HPDE6-E6E7 (cell line): Measurements from ENCODE around the gene DDIT3.

Experiments used
- DNase-seq: peaks from one replicate; pipeline ENCODE4 v3.0.0; 2011; ENCODE audit warnings: missing footprints; ENCODE audit errors: extremely low spot score

Gene DDIT3

GRCh38 chr12:57547288-57548012 lies 27.1 kb upstream of the DDIT3 start:
- no peak for DNase-seq

DNA sequence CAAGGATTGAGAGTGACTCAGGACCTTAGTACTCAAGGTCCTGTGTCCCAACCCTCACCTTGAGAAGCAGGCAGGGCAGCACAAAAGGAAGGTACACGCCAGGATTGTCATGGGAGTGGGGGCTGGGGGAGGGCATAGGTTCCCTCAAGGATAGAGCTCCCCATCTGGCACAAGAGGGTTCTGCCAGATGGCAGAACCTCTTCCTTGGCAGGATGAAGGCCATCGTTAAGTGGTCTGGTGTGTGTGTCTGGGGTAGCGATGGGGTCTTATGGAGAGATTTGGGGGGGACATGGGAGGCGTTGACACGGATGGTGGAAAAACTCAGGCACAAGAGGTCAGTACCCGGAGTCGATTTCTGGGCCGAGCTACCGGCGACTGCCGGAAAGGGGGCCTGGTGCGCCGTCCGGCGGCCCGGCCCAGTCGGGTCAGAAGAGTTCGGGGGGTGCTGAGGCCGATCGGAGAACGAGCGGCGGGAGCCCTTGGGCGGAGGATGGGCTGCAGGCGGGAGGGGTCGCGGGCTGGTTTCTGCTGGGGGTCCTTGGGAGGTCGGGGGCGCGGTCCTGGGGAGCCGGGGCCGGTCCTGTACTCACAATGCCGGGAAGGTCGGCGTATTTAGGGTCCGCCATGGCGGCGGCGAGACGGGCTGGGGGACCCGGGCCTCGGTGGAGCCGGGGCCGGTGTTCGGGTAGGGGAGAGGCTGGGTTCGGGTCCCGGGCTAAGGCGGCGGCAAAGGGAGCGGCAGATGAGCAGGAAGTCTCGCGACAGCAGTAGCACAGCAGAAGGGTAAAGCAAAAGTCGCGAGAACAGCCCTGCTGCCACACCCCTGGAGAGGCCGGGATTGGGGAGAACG lies 26.3 kb upstream of the DDIT3 start, which contains the start of gene DCTN2:
DCTN2 (minus strand) TSS at position 755 of the 850 bp plus-strand sequence; CDS start at position 626, 129 bp downstream.
- peak; percentile 99 for DNase-seq

- peak; percentile 62 for DNase-seq
Observed at GRCh38 chr12:57545809-57546437, 25.6 kb upstream of the DDIT3 start.

GRCh38 chr12:57543581-57543980 lies 23.3 kb upstream of the DDIT3 start:
- DNase-seq = no peak

GRCh38 chr12:57541717-57542116 lies 21.4 kb upstream of the DDIT3 start:
- DNase-seq = no peak

DNA sequence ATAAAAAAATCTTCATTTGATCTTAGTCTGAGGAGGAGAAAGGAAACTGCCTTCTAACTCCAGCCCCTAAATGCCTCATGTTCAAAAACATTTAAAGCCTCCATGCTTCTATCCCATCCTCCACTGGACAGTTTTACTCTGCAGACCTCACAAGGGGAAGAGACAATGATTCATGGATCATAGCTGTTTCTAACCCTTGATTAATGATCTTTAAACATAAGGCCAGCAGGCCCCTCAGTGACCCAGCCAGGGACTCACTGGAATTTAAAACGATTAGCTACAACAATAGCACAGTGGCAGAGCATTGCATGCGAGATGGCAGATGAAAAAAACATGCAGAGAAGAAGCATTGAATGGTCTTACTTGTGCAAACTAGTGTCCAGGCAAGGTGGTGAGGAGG lies 20.7 kb upstream of the DDIT3 start:
- DNase-seq = no peak

GRCh38 chr12:57539134-57539768 lies 18.9 kb upstream of the DDIT3 start:
- no peak for DNase-seq

GRCh38 chr12:57536597-57536942 lies 16.3 kb upstream of the DDIT3 start:
- DNase-seq = no peak

GRCh38 chr12:57535764-57536596 lies 15.7 kb upstream of the DDIT3 start:
- no peak for DNase-seq

DNA sequence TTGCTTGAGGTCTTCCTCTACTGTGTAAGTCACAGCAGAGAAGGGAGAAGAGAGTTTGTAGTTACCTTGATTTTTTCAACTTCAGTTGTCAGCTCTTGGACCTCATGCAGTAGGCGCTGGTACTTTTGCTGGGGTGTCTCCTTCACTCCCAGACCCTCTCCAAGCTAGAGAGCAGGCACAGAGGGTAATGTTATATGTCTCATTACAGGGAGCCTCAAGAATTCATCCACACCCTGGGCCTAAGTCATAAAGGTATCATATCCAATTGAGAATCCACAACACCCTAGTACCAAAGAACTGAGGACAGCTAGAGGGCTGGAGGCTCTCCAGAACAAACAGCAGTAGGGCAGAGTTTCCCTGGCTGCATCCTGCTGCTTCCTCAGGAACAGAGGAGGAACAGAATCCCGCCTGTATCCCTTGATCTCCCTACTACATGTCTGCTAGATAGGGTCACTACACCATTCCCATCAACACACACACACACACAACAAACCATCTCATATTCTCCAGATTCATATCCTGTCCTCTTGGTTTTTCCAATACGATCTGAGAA lies 14.8 kb upstream of the DDIT3 start:
- no peak for DNase-seq

DNA sequence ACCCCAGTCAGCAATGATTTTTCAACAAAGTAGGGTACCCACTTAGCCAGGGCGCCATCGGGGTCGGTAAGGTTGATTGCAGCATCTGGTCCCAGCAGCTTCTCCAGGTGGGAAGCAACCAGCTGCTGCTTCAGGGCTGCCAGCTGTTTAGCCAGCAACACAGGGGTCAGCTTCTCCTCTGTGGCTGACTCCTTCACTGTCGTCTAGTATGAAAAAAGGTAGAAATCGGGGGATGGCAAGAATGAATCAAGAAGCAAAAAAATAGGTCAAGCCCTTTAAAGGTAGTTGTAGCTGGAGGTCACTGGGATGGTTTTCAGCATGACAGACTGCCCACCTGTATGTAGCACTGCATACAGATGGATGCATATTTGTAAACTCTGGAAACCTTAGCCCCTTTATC lies 13.9 kb upstream of the DDIT3 start:
- no peak for DNase-seq

- no peak for DNase-seq
Observed at GRCh38 chr12:57533108-57533507, 12.8 kb upstream of the DDIT3 start.

DNA sequence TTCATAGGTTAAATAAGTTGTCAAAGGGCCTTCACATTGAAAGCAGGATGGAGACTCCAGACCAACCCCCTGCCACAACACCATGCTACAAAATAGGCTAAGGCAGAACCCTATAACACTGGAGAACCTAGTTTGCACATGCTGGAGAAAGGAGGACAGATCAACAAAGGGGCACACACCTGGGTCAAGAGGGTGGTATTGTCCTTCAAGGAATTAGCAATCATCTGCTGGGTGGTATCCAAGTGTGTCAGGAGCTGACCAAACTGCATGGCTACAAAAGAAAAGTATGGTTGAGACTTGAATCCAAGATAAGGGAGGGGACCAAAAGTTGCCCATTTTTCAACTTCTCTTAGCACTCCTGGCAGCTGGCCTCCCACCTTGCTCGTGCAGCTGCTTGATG lies 11.5 kb upstream of the DDIT3 start:
- no peak for DNase-seq

DNA sequence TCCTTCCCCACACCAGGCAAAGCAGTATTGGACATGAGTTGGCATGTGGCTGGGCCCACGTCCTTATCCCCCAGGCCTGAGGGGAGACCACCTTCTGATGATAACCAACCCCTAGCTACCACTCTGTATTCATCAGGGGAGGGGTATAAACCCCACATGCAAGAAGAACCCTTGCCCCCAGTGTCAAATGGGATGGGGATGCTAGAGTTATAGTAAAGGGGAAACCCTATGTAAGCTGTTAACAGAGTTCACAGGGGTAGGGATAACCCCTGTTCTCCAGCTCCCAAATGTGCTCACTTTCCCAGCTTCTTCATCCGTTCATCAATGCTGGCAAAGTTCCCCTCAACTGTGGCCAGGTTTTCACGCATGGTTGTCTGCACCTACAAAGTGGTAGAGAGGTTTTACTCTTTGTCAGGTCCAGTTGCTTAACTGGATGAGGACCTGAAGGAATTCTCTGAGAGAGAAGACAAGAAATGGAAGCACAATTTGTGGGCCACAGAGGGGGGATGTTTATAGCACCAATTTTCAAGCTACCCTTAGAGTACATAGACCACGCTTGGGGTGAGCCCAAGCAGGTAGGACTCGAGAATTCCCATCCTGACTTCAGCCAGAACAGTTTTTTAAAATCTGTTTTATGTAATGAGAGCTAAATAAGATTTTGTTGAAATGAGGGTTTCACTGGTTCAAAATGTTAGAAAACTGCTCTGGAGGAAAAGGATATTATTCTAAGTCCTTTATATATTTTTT lies 10.3 kb upstream of the DDIT3 start:
- no peak for DNase-seq

DNA sequence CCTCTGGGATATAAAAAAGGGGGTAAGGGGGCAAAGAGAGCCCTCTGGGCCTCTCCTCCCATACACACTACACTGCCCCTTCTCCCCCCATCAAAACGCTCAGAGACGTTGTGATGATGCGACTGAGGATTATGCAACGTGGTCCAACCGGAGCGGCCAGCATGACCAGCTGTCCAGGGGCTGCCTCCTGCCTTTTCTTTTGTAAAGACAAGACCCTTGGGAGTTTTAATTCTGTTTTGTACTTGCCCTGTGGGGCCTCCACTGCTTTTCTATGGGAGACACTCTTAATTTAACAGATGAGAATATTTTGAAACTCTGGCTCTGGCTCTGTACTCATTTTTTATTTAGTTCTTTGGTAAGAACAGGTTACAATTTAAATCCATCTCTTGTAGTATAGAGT lies 9.5 kb upstream of the DDIT3 start:
- no peak for DNase-seq

GRCh38 chr12:57528831-57529555 lies 8.7 kb upstream of the DDIT3 start:
- no peak for DNase-seq

GRCh38 chr12:57528176-57528575 lies 7.9 kb upstream of the DDIT3 start:
- no peak for DNase-seq

DNA sequence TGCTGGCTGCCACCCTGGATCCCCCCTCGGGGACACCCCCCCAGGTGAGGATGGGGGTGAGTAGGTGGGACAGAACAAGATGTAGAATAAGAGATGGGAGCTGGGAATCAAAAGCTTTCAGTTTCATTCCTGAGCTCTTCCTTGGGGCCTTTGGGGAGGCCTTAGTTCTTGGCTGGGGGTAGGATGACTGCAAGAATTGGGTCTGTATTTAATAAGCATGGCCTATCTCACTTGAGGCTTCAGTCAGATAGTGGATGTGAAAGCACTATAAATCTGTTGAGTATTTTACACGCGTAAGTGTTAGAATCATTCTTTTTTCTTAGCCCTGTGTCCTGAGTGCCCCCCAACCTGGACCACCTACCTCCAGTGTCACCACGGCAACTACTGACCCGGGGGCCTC lies 6.9 kb upstream of the DDIT3 start:
- no peak for DNase-seq

- DNase-seq = no peak
Observed at GRCh38 chr12:57526477-57527126, 6.3 kb upstream of the DDIT3 start.
